DMS53 treated with DMSO at 0.1 percent for 48 hours (cell line): Measurements from ENCODE around the gene ENOPH1.

ENCODE experiments used
- DNase-seq: peaks from one replicate; lab custom pipeline; 2025; ENCODE audit not compliant: unreplicated experiment; lab: John Stamatoyannopoulos, UW

The ENOPH1 gene

DNA sequence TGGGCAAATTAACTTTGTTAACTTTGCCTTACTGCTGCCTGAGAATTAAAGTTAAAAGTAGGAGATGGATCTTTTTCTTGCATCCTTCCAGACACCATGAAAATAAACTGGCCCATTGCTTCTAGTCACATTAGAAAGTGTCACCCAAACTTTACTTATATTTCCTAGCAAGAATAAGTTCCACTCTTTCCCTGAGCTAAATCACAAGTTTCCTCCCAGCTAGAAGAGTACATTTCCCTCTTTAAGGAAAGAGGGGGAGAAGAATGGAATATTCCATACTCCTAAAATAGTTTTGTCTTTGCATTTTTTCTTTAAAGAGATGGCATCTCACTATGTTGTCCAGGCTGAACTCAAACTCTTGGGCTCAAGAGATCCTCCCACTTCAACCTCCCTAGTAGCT lies 77.6 kb downstream of the ENOPH1 start:
- DNase-seq = no peak

DNA sequence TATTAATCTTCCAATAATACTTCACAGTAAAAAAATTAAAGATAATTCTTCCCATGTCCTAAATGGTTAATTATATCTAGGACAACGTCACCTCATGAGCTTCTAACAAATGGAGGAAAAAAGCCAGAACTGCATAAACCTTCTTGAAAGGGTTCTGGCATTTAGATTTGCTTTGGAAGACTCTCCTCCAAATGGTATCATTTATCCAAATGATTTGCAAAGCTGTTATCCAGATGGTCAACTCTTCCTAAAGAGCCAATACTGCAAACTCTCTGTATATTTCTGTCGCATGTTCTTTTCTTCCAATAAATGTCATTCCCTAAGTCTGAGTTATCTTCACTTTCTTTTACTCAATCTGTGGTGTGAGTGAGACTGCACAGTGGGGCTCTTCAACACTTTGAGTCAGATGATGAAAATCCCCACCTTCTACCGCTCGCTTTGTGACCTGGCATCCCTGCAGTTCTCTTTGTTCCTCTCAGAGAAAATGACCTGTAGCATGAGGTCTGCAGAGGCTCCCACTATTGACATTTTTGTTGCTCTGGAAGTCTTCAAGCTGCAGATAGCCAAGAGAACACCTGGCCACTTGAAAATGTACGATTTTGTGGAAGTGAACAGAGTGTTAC lies 78.5 kb downstream of the ENOPH1 start:
- no peak for DNase-seq

- no peak for DNase-seq
Measured at GRCh38 chr4:82510216-82510615, 79.8 kb downstream of the ENOPH1 start.
